K562 (cell line): Measurements from ENCODE around the gene MPPED1.

Source experiments
- CHD4 ChIP-seq: fragments of 200-600 bp; sonication (generic); IDR thresholded peaks from 3 replicates; pipeline ENCODE4 v1.6.1; 2012; ENCODE audit warnings: low read depth, mild to moderate bottlenecking, mixed read lengths, low read length, inconsistent platforms; ENCODE audit not compliant: insufficient read depth, insufficient replicate concordance, poor library complexity, severe bottlenecking
- ERF ChIP-seq: fragments of 450-650 bp; formaldehyde crosslinking; IDR thresholded peaks from 2 replicates; pipeline ENCODE4 v1.4.0; 2020; ENCODE audit warnings: mild to moderate bottlenecking, mixed read lengths
- EZH2 ChIP-seq: IDR thresholded peaks from 2 replicates; pipeline ENCODE4 v1.6.1; 2012; ENCODE audit warnings: low read depth, mild to moderate bottlenecking, inconsistent platforms, low read length, borderline replicate concordance
- GATAD2B ChIP-seq: fragments of 450-650 bp; IDR thresholded peaks from 2 replicates; pipeline ENCODE4 v1.6.1; 2017; ENCODE audit warnings: mild to moderate bottlenecking, borderline replicate concordance
- SRF ChIP-seq, 2 experiments: fragments of 250-450, 450-650 bp in 1 of 2; sonication (Bioruptor Pico) in 1 of 2; sonication (generic) in 1 of 2; formaldehyde crosslinking; IDR thresholded peaks; 2 replicates each; pipeline versions ENCODE4 v1.5.0 to v1.5.1; 2020 to 2022; ENCODE audit warnings: mild to moderate bottlenecking in 1 of 2, missing genetic modification reagents in 1 of 2
- TCF7L2 ChIP-seq: fragments of 150-350 bp; IDR thresholded peaks from 2 replicates; pipeline ENCODE4 v1.6.1; 2016; ENCODE audit warnings: low read depth, mild to moderate bottlenecking, low read length, moderate library complexity
- ZNF140 ChIP-seq: fragments of 250-450 bp; sonication (Bioruptor Pico); IDR thresholded peaks from 2 replicates; pipeline ENCODE4 v1.8.0; 2021; ENCODE audit warnings: moderate library complexity, mild to moderate bottlenecking, inconsistent platforms
- ZNF354B ChIP-seq: fragments of 250-450 bp; sonication (Bioruptor Pico); IDR thresholded peaks from 2 replicates; pipeline ENCODE4 v1.4.0; 2020
- ZNF384 ChIP-seq: IDR thresholded peaks from 2 replicates; pipeline ENCODE4 v1.6.1; 2012; ENCODE audit warnings: low read depth, low read length, improper control_type of control experiment
- TF ChIP-seq, protein P1 (sequence below), 3 experiments: IDR thresholded peaks in 2 of 3; conservative IDR thresholded peaks in 1 of 3; 2 replicates each; pipeline ENCODE4 v1.5.1; 2011 to 2012; ENCODE audit warnings: low read length in 3 of 3, mild to moderate bottlenecking in 3 of 3, control low read depth in 2 of 3, improper control_type of control experiment in 1 of 3, inconsistent platforms in 1 of 3, low read depth in 1 of 3, mixed read lengths in 1 of 3, moderate library complexity in 1 of 3; ENCODE audit not compliant: insufficient read depth in 2 of 3
- TF ChIP-seq, protein P2 (sequence below): sonication (generic); IDR thresholded peaks from 2 replicates; pipeline ENCODE4 v1.6.1; 2016
- TF ChIP-seq, protein P3 (sequence below): fragments of 450-650 bp; formaldehyde crosslinking; IDR thresholded peaks from 2 replicates; pipeline ENCODE4 v1.4.0; 2022; ENCODE audit warnings: missing genetic modification characterization

DNA sequence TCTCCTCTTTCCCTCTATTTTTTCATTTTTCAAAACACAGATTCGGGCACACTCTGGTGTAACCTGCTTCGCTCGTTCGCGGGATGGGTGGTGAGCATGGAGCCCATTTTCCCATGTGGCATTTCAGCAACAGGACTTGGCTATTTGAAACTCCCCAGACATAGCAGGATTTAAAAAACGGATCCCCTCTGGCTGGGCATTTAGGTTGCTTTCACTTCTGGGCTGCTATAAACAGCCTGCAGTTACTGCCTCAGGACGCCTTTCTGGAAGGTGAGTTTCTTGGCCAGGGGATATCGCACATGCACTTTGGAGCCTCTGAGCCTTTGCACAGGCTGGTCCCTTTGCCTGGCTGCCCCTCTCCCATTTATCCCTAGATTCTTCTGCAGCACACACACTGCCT is 2.8 kb upstream of the MPPED1 start:
- TF ChIP-seq ERF (CRISPR knock-in tag) (no peak), CHD4 (no peak), ZNF384 (no peak), TCF7L2 (no peak), EZH2 (no peak), ZNF354B (no peak), GATAD2B (no peak), SRF (CRISPR knock-in tag; IDR thresholded peaks at IDR 0.05) (no peak), ZNF140 (no peak)
- TF ChIP-seq, protein P1, sequence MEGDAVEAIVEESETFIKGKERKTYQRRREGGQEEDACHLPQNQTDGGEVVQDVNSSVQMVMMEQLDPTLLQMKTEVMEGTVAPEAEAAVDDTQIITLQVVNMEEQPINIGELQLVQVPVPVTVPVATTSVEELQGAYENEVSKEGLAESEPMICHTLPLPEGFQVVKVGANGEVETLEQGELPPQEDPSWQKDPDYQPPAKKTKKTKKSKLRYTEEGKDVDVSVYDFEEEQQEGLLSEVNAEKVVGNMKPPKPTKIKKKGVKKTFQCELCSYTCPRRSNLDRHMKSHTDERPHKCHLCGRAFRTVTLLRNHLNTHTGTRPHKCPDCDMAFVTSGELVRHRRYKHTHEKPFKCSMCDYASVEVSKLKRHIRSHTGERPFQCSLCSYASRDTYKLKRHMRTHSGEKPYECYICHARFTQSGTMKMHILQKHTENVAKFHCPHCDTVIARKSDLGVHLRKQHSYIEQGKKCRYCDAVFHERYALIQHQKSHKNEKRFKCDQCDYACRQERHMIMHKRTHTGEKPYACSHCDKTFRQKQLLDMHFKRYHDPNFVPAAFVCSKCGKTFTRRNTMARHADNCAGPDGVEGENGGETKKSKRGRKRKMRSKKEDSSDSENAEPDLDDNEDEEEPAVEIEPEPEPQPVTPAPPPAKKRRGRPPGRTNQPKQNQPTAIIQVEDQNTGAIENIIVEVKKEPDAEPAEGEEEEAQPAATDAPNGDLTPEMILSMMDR (IDR thresholded peaks at IDR 0.05 in 2 of 3, conservative IDR thresholded peaks at IDR 0.05 in 1 of 3; ENCODE audit: insufficient read depth in 2 of 3, low read depth in 1 of 3, low read length in 3 of 3): no peak
- TF ChIP-seq, protein P2, sequence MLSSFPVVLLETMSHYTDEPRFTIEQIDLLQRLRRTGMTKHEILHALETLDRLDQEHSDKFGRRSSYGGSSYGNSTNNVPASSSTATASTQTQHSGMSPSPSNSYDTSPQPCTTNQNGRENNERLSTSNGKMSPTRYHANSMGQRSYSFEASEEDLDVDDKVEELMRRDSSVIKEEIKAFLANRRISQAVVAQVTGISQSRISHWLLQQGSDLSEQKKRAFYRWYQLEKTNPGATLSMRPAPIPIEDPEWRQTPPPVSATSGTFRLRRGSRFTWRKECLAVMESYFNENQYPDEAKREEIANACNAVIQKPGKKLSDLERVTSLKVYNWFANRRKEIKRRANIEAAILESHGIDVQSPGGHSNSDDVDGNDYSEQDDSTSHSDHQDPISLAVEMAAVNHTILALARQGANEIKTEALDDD: no peak
- TF ChIP-seq, protein P3, sequence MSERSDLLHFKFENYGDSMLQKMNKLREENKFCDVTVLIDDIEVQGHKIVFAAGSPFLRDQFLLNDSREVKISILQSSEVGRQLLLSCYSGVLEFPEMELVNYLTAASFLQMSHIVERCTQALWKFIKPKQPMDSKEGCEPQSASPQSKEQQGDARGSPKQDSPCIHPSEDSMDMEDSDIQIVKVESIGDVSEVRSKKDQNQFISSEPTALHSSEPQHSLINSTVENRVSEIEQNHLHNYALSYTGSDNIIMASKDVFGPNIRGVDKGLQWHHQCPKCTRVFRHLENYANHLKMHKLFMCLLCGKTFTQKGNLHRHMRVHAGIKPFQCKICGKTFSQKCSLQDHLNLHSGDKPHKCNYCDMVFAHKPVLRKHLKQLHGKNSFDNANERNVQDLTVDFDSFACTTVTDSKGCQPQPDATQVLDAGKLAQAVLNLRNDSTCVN (CRISPR knock-in tag): no peak
